Endothelial cell of umbilical vein (primary cell): ENCODE data around the gene INHBB. TPM values are rescaled to one million over a fixed set of nuclear protein-coding genes. Genes with fewer than 3 reads are reported as not detected.

Experiments used
- BruUV-seq: library from RNA; stranded (reverse); fragments of 400-500 nt; replicated peaks from 2 replicates; lab custom pipeline; 2021; lab: Mats Ljungman, UMichigan
- CTCF ChIA-PET: fragments of 300-600, 350-600 bp; sonication (Branson Sonifier 250); formaldehyde crosslinking; loops from one replicate; lab custom pipeline; 2021; ENCODE audit warnings: antibody characterized with exemption, inconsistent platforms; lab: Charles Lee
- POLR2A ChIA-PET: fragments of 300-600, 350-600 bp; sonication (Branson Sonifier 250); formaldehyde crosslinking; loops from one replicate; lab custom pipeline; 2021; ENCODE audit warnings: antibody characterized with exemption, inconsistent platforms; lab: Charles Lee
- DNase-seq: peaks from one replicate; pipeline ENCODE4 v3.0.0-alpha.2; 2011; ENCODE audit warnings: low read depth, low spot score
- FAIRE-seq: peaks from 2 replicates; lab custom pipeline; 2011; peaks lifted over from hg19 to GRCh38; lab: Jason Lieb, UNC
- H2AFZ ChIP-seq: 2 replicates; pipeline ENCODE4 v1.6.0; 2012; ENCODE audit warnings: low read depth, low read length, control low read depth, inconsistent platforms
- H3K27ac ChIP-seq: 2 replicates; pipeline ENCODE4 v1.5.1; 2011; ENCODE audit warnings: low read depth, mild to moderate bottlenecking, control low read depth, low read length, moderate library complexity; ENCODE audit not compliant: insufficient read depth
- H3K27me3 ChIP-seq, 2 experiments: 2 replicates each; pipeline versions ENCODE4 v1.6.0 to v1.6.1; 2011; ENCODE audit warnings: low read length in 2 of 2, mixed read lengths in 1 of 2; ENCODE audit not compliant: control insufficient read depth in 2 of 2, insufficient read depth in 2 of 2
- H3K36me3 ChIP-seq, 2 experiments: 2 replicates in 1 of 2; 3 replicates in 1 of 2; pipeline ENCODE4 v1.5.1; 2011; ENCODE audit warnings: low read length in 2 of 2, mild to moderate bottlenecking in 1 of 2, moderate library complexity in 1 of 2; ENCODE audit not compliant: control insufficient read depth in 2 of 2, insufficient read depth in 2 of 2; ENCODE audit errors: extremely low read depth in 1 of 2
- H3K4me1 ChIP-seq: 3 replicates; pipeline ENCODE4 v1.5.1; 2011; ENCODE audit warnings: mild to moderate bottlenecking, low read length; ENCODE audit not compliant: control insufficient read depth, insufficient read depth; ENCODE audit errors: extremely low read depth
- H3K4me2 ChIP-seq: 2 replicates; pipeline ENCODE4 v1.6.1; 2011; ENCODE audit warnings: low read length, control low read depth, mixed read lengths; ENCODE audit not compliant: insufficient read depth
- H3K4me3 ChIP-seq, 3 experiments: fragments of 200-600 bp in 1 of 3; sonication (generic), shearing (Covaris generic) in 1 of 3; replicated peaks in 1 of 3; 2 replicates each; pipeline ENCODE4 v1.5.1; 2011 to 2016; ENCODE audit warnings: control low read depth in 3 of 3, low read length in 3 of 3, mild to moderate bottlenecking in 2 of 3, inconsistent platforms in 1 of 3, low read depth in 1 of 3, moderate library complexity in 1 of 3; ENCODE audit not compliant: insufficient read depth in 1 of 3
- H3K79me2 ChIP-seq: 2 replicates; pipeline ENCODE4 v1.6.0; 2012; ENCODE audit warnings: low read length, inconsistent platforms; ENCODE audit not compliant: control insufficient read depth, insufficient read depth
- H3K9ac ChIP-seq: replicated peaks from 2 replicates; pipeline ENCODE3; 2011; ENCODE audit warnings: low read length, control low read depth; ENCODE audit not compliant: insufficient read depth; ENCODE audit errors: extremely low read depth
- H3K9me1 ChIP-seq: replicated peaks from 3 replicates; pipeline ENCODE4 v1.6.0; 2011; ENCODE audit warnings: mild to moderate bottlenecking, low read length; ENCODE audit not compliant: control insufficient read depth, insufficient read depth; ENCODE audit errors: extremely low read depth
- H3K9me3 ChIP-seq: replicated peaks from 2 replicates; pipeline ENCODE4 v1.5.1; 2012; ENCODE audit warnings: low read length, inconsistent platforms; ENCODE audit not compliant: control insufficient read depth, insufficient read depth
- H4K20me1 ChIP-seq: replicated peaks from 2 replicates; pipeline ENCODE3; 2011; ENCODE audit warnings: mild to moderate bottlenecking, low read length; ENCODE audit not compliant: control insufficient read depth, insufficient read depth; ENCODE audit errors: extremely low read depth
- GATA2 ChIP-seq: IDR thresholded peaks from 2 replicates; pipeline ENCODE4 v1.7.0; 2011; ENCODE audit warnings: low read depth, mild to moderate bottlenecking, moderate library complexity, mixed read lengths, low read length; ENCODE audit not compliant: insufficient read length, insufficient read depth
- JUN ChIP-seq: IDR thresholded peaks from 2 replicates; pipeline ENCODE4 v1.6.1; 2011; ENCODE audit warnings: borderline replicate concordance, low read depth; ENCODE audit not compliant: insufficient read length, insufficient read depth
- POLR2AphosphoS5 ChIP-seq: IDR thresholded peaks from 2 replicates; pipeline ENCODE4 v1.6.1; 2012; ENCODE audit warnings: low read depth, mild to moderate bottlenecking, control low read depth, low read length, moderate library complexity; ENCODE audit not compliant: insufficient read depth
- dilution Hi-C: fragments of 300-500 bp; cut with MboI; formaldehyde crosslinking; loops from one replicate; pipeline ENCODE4 v1.15.0; 2019; ENCODE audit warnings: low sequenced_read_pairs; ENCODE audit not compliant: extremely low pct_ligation_motif_present
- intact Hi-C: fragments of 100-400 bp; cut with micrococcal nuclease; formaldehyde crosslinking; loops from one replicate; pipeline ENCODE4 v1.10.0; 2022
- polyA plus RNA-seq, 4 experiments: library from polyadenylated mRNA; depleted of rRNA in 3 of 4; stranded (reverse) in 3 of 4; unstranded in 1 of 4; fragments of >200 nt; gene quantifications; 2 replicates each; pipeline versions ENCODE4 v1.2.1 to v1.2.3, GENCODE V29; 2011 to 2012; ENCODE audit warnings: missing spikeins in 1 of 4
- total RNA-seq: library from RNA; stranded (reverse); gene quantifications from 2 replicates; pipeline ENCODE4 v1.2.3, GENCODE V29; 2021
- TF ChIP-seq, protein P1 (sequence below): IDR thresholded peaks from 2 replicates; pipeline ENCODE4 v1.6.1; 2011; ENCODE audit not compliant: insufficient read depth, insufficient read length

Gene INHBB
- total and polyA plus RNA-seq, 2 donors (not counting 3 experiments of a cell fraction or from before 2014, with no cell fraction given) = 0.11 to 1.8 TPM

DNA sequence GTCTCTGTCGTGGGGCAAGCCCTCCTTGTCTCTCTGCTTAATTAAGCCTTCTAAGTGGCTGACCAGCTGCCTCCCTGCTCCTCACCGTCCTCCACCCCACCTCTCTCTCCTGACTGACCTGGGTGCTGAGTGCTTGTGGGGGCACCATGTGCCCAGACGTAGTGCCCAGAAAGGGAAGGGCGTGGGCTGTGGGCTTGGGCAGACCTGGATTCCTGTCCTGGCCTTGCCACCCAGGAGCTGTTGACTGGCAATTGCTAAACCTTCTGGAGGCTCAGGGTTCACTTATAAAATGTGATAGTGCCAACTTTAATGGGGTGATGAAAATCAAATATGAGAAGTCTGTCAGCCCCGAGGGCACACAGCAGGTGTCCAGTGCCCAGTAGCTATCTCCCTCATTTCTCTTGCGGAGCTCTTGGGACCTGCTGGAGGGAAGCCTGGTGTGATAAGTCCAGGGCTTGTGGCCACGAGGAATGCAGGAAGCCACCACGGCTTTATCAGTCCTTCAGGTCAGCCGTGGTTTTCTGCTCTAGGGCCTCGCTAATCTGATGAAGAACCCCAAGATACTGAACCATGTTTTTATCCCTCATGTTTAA is 22.0 kb upstream of the INHBB start:
- H3K27ac ChIP-seq = no peak overlapping the region
- peaks cover 6 to 7% of the 10 kb centered on the region in 2 experiments for H3K27me3 ChIP-seq
- peaks cover 6% of the 10 kb centered on the region for H3K4me1 ChIP-seq
- H3K9ac ChIP-seq = no peak overlapping the region
- dilution Hi-C loops (no loop called here), intact Hi-C loops (no loop called here)
- H3K4me2 ChIP-seq = no peak overlapping the region
- CTCF ChIA-PET = interaction anchor here (0.9 to 1.8 kb wide), 4 partner anchors 11 to 756 kb away, joined by 3 to 7 read pairs (median 5); no protein-coding TSS in a partner anchor
- FAIRE-seq (no peak), DNase-seq (no peak)
- POLR2A ChIA-PET = interaction anchor here (0.5 to 0.7 kb wide), 2 partner anchors 173 to 331 kb away, joined by 3 to 4 read pairs; no protein-coding TSS in a partner anchor
- H3K4me3 ChIP-seq = no peak overlapping the region
- no peaks in the 10 kb centered on the region for H4K20me1 ChIP-seq
- no peaks in the 10 kb centered on the region for H3K9me1 ChIP-seq
- no peaks in the 10 kb centered on the region for H3K9me3 ChIP-seq
- H2AFZ ChIP-seq = no peak overlapping the region
- TF ChIP-seq GATA2 (no peak), JUN (no peak)
- no peaks in the 10 kb centered on the region for H3K36me3 ChIP-seq
- no peaks in the 10 kb centered on the region for H3K79me2 ChIP-seq
- no TSS peak for BruUV-seq

DNA sequence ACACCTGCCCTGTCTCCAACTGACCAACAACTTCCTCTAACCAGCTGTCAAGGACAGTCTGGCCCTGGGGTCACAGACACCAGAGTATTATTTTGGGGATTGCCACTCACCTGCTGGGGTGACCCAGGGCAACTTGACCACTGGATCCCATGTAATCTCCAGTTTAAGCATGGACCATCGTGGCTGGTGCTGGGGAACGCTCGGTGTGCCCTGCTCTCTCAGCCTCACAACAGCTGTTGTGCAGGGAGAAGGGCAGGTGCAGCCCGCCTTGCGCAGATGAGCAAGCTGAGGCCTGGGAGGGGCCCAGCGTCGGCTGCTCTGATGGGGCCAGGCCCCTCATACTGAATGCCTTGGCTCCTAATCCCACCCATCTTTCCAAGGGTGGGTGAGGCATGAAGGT is 21.0 kb upstream of the INHBB start:
- FAIRE-seq = no peak
- no peaks in the 10 kb centered on the region for H3K9me3 ChIP-seq
- H3K79me2 ChIP-seq = no peaks in the 10 kb centered on the region
- no peak overlapping the region for H3K9ac ChIP-seq
- H3K4me2 ChIP-seq = no peak overlapping the region
- no peaks in the 10 kb centered on the region for H3K4me1 ChIP-seq
- no peaks in the 10 kb centered on the region for H4K20me1 ChIP-seq
- CTCF ChIA-PET = interaction anchor here (1.1 to 1.8 kb wide), 2 partner anchors 12 to 356 kb away, joined by 5 to 7 read pairs; no protein-coding TSS in a partner anchor
- no peaks in the 10 kb centered on the region for H3K36me3 ChIP-seq
- H2AFZ ChIP-seq = no peak overlapping the region
- no peaks in the 10 kb centered on the region for H3K9me1 ChIP-seq
- intact Hi-C loops = no loop called here
- POLR2A ChIA-PET = interaction anchor here (0.7 kb wide), 1 partner anchor 172 kb away, joined by 3 read pairs; no protein-coding TSS in a partner anchor
- no TSS peak for BruUV-seq
- H3K27ac ChIP-seq = no peak overlapping the region
- peaks cover 6 to 9% of the 10 kb centered on the region in 2 experiments for H3K27me3 ChIP-seq
- dilution Hi-C loops = no loop called here
- DNase-seq = no peak
- TF ChIP-seq JUN = no peak
- TF ChIP-seq POLR2AphosphoS5 = no peak
- TF ChIP-seq, protein P1, sequence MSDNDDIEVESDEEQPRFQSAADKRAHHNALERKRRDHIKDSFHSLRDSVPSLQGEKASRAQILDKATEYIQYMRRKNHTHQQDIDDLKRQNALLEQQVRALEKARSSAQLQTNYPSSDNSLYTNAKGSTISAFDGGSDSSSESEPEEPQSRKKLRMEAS = no peak
- no peak overlapping the region for H3K4me3 ChIP-seq
